ENCODE measurements around the gene CXADR.

CXADR gene

GRCh38 chr21:17616831-17617230, 104.0 kb downstream of the CXADR start:
- no peak for TF ChIP-seq CTCF (conservative IDR thresholded peaks at IDR 0.05)
- no peak overlapping the region for H3K27ac ChIP-seq

- no peak overlapping the region for H3K27ac ChIP-seq
- no peak for TF ChIP-seq CTCF (conservative IDR thresholded peaks at IDR 0.05)
Observed at GRCh38 chr21:17622018-17622417, 109.2 kb downstream of the CXADR start.

- H3K27ac ChIP-seq = no peak overlapping the region
- TF ChIP-seq CTCF (conservative IDR thresholded peaks at IDR 0.05) = no peak
Observed at GRCh38 chr21:17631195-17631594, 118.4 kb downstream of the CXADR start.

- no peak for TF ChIP-seq CTCF (conservative IDR thresholded peaks at IDR 0.05)
- H3K27ac ChIP-seq = no peak overlapping the region
Observed at GRCh38 chr21:17636711-17637110, 123.9 kb downstream of the CXADR start.

- no peak for TF ChIP-seq CTCF (conservative IDR thresholded peaks at IDR 0.05)
Observed at GRCh38 chr21:17640821-17641220, 128.0 kb downstream of the CXADR start.

More at GRCh38 chr21:17640821-17641220, 128.0 kb downstream of the CXADR start:
- H3K27ac ChIP-seq = no peak overlapping the region
